C1 segment of cervical spinal cord (tissue), 14 donors: Measurements from ENCODE around the gene ZKSCAN4.

Experiments used
- DNase-seq, 14 donors: peaks; one replicate each; lab custom pipeline; 2025; lab: John Stamatoyannopoulos, UW

Gene ZKSCAN4

DNA sequence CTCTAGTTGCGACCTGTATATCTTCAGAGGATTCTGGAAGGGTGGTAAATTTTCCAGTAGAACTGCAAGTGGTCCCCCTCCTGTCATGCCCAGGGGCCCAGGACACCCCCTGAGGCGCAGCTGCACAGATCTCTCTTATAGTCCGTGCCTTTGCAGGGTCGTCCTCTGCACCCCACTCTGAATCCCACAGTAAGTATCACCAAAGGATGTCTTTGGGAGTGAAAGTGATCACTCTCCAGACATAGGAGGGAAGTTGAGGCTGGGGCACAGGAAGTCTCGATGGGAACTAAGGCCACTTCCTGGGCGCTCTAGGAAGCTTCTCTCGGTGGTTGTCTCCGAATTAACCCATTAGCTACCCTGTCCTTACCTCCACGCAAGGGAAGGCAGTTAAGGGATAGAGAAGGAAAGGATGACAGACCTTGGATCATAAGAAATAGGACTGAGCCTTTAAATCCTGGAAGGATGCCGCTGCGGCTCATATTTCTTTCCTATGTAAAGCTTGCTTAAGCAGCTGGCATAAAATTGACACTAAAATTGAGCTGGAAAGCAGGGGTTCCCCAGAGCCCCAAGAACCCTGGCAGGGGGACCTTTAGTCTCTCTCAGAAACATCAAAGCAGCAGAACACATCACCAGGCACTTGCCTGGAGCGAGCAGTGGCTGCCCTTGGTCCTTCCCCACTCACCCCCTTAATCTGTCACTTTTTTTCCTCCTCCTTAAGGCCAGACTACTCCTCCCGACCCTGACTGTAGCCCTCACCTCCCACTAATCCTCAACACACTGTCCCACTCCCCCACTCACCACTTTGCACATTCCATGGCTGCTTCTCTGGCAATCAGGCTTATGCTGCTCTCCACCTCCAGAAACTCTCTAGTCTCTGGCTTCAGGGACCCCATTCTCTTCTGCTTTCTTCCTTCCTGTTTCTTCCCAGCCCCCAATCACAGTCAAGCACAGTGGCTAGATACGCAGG, at the start of gene ZKSCAN4:
Gene ZKSCAN4 (minus strand): TSS at position 261 of the 967 bp plus-strand sequence. CDS start 289 bp downstream, outside the sequence.
- peak in 13 of 14 donors; percentile 6 to 83 (median 61) for DNase-seq

DNA sequence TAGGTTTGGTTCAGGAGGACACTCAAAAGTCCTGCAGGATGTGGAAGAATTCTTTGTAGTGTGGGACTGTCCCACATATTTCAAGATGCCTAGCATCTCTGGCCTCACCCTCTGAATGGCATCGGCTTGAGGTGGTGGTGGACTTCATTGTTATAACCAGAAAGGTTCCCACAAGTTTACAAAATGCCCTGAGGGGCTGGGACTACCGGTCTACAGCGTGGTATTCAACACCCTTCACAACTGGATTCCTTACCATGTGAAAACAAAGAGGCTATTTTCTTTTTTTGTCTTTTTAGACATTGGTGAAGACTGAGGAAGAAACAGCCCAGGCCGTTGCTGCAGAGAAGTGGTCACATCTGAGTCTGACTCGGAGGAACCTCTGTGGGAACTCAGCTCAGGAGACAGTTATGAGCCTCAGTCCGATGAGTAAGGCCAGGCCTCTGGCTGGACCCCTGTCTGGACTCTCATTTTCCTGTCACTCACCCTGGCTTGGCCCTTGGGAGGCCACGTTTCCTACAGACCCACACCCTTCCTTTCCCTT, 44.5 kb upstream of the ZKSCAN4 start:
- no peak for DNase-seq

DNA sequence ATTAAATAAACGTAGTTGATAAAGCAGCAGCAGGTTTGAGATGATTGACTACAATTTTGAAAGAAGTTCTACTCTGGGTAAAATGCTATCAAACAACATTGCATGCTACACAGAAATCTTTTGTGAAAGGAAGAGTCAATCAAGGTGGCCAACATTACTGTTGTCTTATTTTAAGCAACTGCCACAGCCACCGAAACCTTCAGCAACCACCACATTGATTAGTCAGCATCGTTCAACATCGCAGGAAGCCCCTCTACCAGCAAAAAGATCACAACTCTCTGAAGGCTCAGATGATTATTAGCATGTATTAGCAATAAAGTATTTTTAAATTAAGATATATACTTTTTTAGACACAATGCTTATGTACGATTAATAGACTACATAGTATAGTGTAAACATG, 43.3 kb upstream of the ZKSCAN4 start:
- DNase-seq: no peak

DNA sequence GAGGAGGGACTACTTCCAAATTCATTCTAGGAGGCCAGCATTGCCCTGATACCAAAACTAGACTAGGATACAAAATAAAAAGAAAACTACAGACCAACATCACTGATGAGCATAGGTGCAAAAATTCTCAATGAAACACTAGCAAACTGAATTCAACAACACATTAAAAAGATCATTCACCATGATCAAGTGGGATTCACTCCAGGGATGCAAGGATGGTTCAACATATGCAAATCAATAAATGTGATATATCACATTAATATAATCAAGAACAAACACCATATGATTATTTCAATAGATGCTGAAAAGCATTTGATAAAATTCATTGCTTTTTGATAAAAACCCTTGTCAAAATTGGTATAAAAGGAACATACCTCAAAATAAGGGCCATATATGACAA, 39.5 kb upstream of the ZKSCAN4 start:
- no peak for DNase-seq

DNA sequence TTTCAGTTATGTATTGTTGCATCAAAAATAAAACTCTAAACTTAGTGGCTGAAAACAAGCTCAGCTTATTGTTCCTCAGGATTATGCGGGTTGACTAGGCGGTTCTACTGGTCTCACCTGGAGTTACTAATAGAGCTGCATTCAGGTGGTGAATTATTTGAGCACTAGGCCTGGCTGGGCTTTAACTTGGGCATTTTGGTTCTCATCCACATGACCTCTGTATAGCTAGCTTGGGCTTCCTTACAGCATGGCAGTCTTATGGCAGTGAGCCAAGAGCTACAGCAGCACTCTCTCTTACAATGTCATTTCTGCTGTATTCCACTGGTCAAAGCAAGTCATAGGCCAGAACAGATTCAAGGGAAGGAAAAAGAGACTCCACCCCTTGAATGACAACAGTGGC, 30.9 kb upstream of the ZKSCAN4 start:
- DNase-seq: no peak

DNA sequence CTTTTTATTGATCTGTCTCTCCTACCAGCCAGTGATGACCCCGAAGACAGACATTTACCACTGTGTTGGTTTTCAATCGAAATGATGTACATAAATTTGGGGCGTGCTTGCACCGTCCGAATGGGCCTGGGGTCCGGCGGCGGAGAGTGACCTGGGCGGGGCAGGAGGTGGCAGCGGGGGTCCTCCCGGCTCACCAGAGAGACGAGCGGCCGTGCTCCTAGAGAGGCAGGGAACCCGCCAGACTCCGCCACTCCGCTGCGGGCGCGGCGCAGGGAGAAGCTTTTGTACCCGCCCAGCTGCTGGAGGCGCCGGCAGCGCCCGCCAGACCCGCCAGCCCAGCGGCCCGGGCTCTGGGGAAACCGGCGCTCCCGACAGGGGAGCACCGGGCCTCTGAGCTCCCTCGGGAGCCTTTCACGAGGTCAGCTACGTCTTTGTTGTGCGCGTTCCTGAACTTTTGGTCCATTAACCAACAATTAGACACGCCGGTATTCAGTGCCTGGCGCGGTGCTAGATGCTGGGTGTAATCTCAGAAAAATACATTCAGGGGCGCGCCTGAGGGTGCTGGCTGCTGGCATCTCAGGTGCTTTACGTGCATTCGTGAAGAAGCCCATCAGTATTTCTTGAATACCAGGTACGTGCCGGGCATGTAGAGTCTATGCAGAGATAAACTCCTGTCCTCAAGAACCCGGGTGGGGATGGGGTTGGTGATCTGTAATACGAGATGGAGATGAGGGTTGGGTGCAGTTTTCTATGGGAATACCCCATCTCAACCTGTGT, 29.4 kb upstream of the ZKSCAN4 start, which contains the start of gene PGBD1:
Gene PGBD1 (plus strand): TSS at position 285 of the 777 bp plus-strand sequence. CDS start 2,242 bp downstream, outside the sequence.
- peak in 12 of 14 donors; percentile 10 to 66 (median 34) for DNase-seq

DNA sequence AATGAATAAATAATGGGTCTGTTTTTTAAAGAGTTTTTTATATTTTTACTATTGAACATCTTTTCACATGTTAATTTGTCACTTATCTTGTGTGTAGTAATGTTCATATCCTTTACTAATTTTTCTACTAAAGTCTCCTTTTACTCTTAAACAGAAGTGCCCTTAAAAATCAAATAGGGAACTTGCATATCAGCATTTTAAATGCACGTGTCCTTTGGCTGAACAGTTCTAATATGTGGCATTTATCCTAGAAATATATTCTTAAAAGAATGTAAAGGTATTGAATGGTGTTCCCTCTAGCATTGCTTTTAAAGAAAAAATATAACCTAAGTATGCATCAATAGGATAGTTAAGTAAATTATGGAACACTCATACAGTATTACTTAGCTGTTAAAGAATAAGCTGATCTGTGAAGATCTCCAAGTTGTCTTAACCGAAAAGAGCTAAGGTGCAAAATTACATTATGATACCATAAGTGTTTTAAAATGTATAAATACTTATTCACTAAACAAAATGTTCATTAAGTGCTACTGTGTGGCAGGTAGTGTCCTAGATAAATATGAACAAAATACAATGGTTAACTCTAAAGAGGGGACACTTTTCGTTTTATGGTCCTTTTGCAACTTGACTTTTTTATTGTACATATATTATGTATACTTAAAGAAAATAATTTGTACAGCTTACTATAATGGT, 28.7 kb upstream of the ZKSCAN4 start:
- no peak for DNase-seq

DNA sequence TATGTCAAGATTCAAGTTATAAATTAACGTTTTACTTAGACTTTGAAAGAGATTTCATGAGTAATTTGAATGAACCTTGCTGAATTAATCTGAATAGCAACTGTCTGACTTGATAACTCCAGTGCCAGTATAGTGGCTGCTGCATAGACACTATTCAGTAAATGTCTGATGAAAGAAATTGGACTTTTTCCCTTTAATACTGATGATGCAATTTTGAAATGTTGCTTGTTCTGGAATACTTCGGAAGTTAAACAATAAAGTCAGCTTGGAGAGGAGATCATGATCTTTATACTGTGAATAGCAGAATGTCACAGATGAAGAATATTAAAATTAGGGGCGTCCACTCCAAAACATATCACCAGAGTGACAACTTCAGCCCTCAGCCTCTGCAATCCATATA, 25.7 kb upstream of the ZKSCAN4 start:
- no peak for DNase-seq

DNA sequence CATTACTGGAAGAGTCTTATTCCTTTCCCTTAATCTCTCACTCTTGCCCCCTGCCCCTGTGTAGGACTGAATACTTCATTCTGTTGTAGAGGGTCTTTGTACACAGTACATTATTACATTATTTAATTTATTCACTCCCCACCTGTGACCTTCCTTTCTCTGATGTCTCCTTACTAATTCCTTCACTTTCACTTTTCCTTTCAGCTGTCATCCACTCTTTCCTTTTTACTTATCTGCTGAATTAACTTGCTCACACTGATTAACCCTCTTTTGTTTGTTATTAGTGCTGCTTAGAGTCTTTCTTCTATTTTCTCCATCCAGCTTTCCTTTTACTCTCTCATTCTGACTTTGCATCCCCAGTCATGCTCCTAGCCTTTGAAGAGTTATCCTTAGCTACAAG, 22.8 kb upstream of the ZKSCAN4 start:
- no peak for DNase-seq

DNA sequence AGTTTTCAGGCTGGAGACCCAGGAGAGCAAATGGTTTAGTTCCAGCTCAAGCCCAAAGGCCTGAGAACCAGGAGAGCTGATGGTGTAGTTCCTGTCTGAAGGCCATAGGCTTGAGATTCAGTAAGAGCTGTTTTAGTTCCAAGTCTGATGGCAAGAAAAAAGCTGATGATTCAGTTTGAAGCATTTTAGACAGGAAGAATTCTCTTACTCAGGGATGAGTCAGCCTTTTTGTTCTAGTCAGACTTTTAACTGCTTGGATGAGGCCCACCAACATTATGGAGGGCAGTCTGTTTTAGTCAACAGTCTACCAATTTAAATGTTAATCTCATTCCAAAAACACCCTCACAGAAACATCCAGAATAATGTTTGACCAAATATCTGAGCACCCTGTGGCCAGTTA, 17.4 kb upstream of the ZKSCAN4 start:
- DNase-seq: no peak

DNA sequence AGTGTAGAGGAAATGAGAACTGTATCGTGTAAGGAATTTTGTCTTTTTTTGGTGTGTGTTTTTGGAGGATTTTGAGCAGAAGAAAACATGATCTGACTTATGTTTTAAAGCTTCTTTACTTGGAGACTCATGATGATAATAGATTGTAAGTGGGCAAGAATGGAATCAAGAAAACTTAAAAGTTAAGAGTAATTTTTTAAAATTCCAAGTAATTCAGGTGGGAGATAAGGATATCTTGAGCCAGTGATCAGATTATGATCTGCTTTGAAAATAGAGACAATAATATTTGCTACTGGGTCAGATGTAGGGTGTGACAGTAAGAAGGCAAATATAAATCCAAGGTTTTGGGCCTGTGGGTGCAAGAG, 15.6 kb upstream of the ZKSCAN4 start:
- no peak for DNase-seq

DNA sequence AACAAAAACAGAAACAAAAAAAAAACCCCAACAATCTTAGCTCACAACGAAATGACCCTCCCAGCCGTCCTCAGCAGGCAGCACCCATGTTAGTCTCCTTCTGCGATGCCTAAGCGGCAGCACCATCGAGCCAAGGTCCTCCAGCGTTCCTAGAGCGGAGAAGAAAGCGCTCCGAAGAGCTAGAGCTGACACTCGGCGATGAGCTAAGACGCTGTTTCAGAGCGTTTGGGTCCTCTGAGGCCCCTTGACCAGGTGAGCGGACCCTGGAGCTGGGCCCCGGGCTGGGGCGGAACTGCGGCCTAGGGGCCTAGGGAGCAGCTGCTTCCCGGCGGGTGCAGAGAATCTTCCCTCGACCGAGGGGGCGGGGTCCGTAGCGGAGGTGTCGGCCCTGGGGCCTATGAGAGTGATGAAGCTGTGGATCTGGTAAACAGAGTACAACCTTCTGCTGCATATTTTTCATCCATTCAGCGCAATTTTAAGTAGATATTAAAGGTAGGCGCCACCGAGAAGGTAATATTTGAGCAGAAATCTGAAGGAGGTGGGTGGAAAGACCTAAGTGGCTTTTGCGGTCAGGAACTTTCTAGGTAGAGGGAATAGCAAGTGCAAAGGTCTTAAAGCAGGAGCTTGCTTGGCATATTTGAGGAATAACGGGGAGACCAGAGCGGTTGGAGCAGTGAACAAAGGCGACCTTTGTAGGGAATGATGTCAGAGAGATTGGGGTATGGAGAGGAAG, 15.1 kb upstream of the ZKSCAN4 start, which contains the start of gene ZSCAN26:
Gene ZSCAN26 (plus strand): TSS at position 182 of the 733 bp plus-strand sequence. CDS start 4,777 bp downstream, outside the sequence.
- peak; percentile 26 to 91 (median 75) for DNase-seq

DNA sequence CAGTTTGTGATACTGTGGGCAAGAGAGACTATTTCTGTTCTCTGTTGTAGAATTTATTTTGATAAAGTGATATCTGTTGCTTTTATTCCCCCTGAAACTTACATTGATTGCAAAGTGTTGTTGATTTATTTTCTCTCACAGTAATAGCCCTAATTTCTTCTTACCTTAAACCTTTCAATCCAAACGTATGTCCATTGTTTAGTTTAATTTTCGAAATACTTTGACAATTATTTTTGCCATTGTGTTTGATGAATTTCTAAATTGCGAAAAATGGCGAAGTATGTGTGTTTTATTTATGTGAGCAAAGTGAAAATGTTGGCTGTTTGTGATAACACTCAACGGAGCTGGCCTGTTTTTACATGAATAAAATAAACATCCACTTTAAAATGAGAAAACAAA, 14.5 kb upstream of the ZKSCAN4 start:
- no peak for DNase-seq

DNA sequence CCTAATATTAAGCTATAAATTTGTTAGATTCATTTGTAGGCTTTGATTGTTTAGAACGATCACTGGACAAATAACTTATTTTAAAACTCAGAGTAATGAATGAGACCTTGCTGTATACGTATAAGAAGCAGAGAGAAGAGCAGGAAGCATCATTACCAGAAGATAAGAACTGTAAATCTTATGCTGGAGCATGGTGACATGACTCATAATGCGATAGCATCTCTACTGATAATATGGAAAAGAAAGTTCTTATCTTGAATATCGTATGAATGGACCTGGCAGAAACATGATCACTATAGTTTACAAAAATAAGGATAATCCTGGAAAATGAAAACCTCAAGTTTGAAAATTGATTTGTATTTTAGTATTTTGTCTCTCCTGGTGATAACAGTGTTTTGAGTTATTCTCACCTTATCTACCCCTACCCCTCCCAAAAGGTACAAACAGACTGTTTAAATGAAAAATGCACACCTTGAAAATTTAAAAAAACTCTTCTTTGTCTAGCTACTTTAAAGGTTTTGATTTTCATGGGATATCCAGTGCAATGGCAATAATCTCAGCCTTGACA, 12.8 kb upstream of the ZKSCAN4 start:
- DNase-seq: no peak

DNA sequence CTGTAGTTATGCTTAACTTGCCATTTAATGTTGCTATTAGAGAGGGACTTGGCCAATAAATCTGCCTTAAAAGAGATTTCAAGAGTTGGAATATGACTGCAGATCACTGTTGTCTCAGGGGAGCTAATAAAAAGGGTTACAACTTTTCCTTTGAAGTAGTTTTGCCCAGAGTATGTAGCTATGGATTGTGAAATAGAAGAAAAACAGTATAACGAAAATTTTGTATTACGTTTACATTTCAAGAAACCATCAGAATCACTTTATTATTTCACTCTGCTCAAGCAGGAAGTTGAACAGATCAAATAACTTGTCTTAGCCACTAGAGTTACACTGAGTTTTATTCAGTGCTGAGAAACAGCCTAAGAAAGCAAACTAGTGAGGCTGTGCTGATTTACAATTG, 11.9 kb upstream of the ZKSCAN4 start:
- DNase-seq: no peak

DNA sequence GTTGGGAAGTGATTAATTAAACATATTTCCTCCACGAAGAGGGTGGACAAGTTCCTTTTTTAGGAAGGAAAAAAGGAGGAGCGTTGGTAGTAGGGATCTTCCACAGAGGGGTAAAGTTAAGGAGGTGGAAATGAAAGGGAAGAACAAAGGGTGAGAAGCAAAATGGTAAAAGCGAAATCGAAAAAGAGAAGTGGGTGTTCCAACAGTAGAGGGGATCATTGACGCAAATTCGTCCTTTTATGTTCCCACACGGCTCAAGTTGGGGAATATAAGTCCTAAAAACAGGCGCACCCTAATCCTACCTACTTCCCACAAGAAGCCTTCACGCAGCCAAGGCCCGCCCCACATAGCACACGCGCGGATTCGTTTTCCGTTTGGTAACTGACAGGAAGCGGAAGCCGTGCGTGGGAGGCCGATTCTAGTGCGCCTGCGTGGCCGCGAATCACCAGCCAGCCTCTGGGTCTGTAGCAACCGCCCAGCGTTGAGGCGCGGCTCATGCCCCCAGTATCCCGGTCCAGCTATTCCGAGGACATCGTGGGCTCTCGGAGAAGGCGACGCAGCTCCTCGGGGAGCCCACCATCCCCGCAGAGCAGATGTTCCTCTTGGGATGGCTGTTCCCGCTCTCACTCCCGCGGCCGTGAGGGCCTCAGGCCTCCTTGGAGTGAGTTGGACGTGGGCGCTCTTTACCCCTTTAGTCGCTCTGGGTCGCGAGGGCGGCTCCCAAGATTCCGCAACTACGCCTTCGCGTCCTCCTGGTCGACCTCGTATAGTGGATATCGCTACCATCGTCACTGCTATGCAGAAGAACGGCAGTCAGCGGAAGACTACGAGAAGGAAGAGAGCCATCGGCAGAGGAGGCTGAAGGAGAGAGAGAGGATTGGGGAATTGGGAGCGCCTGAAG, 7.1 kb upstream of the ZKSCAN4 start, which contains the start of gene NKAPL:
Gene NKAPL (plus strand): TSS at position 421 of the 901 bp plus-strand sequence. CDS start 75 bp downstream, at position 496.
- peak in 12 of 14 donors; percentile 11 to 75 (median 44) for DNase-seq

DNA sequence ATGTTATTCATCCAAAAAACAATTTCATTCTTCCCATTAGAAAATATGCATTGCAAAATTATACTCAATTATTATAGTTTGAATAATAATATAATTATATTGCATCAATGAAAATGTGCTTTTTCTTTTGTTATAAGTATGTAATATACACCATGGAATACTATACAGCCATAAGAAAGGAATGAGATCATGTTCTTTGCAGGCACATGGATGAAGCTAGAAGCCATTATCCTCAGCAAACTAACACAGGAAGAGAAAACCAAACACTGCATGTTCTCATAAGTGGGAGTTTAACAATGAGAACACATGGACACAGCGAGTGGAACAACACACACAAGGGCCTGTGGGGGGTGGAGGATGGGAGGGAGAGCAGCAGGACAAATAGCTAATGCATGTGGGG, 5.0 kb upstream of the ZKSCAN4 start:
- DNase-seq: no peak

DNA sequence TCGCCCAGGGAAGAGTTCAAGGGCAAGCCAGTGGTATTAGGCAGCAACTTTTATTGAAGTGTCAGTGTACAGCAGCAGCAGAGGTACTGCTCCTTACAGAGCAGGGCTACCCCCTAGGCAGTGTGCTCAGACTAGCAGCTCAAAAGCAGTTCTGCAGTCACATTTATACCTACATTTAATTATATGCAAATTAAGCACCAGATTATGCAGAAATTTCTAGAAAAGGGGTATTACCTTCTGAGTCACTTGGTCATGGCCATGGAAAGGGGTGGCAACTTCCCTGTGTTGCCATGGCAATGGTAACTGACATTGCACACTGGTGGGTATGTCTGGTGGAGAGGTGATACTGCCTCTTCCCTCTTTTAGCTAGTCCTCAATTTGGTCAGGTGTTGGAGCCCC, 2.1 kb upstream of the ZKSCAN4 start:
- DNase-seq: no peak

DNA sequence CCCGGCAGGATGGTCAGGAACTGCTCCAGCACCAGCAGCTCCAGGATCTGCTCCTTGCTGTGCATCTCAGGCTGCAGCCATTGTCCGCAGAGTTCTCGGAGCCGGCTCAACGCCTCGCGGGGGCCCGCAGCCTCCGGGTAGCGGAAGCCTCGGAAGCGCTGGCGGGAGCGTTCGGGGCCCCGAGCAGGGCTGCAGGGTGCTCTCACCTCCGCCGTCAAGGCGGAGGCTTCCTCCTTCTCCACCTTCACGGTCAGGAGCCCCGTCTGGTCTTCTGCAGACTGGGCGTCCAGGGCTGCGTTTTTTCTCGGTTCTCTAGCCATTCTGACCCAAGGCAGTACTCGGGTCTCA, 434 bp downstream of the ZKSCAN4 start:
- no peak for DNase-seq
